ENCODE measurements around the gene WNT10A. TPM values are rescaled to one million over a fixed set of nuclear protein-coding genes. Genes with fewer than 3 reads are reported as not detected.

WNT10A gene
- total RNA-seq, 2 experiments from 2014 or later: 0.10 TPM

- DNase-seq: no peak
- Mint-ChIP-seq H3K4me3 (no peak overlapping the region), H3K27me3 (peaks cover 69% of the 10 kb centered on the region), H3K36me3 (ENCODE audit: low read depth) (no peaks in the 10 kb centered on the region), H3K4me1 (peaks cover 16% of the 10 kb centered on the region), H3K9me3 (no peaks in the 10 kb centered on the region), H3K27ac (no peak overlapping the region)
- ChIA-PET POLR2A (no interaction called here), CTCF (interaction anchor here (0.6 to 27.4 kb wide), 5 partner anchors 13 to 171 kb away, joined by 3 to 669 read pairs (median 3); partner anchors contain the start of gene TTLL4)
These were observed 1.2 kb downstream of the WNT10A start for GRCh38 chr2:218881744-218882460.

GRCh38 chr2:218882461-218882816 lies 1.8 kb downstream of the WNT10A start:
- Mint-ChIP-seq H3K36me3 (ENCODE audit: low read depth) (no peaks in the 10 kb centered on the region), H3K27ac (no peak overlapping the region), H3K4me3 (no peak overlapping the region), H3K27me3 (peaks cover 72% of the 10 kb centered on the region), H3K9me3 (no peaks in the 10 kb centered on the region), H3K4me1 (peaks cover 16% of the 10 kb centered on the region)
- no peak for DNase-seq
- ChIA-PET CTCF (interaction anchor here (0.8 to 27.4 kb wide), 2 partner anchors 13 to 17 kb away, joined by 3 to 669 read pairs; no protein-coding TSS in a partner anchor), POLR2A (no interaction called here)

GRCh38 chr2:218882866-218883366 lies 2.3 kb downstream of the WNT10A start:
- Mint-ChIP-seq H3K27ac (no peak overlapping the region), H3K4me3 (no peak overlapping the region), H3K4me1 (peaks cover 16% of the 10 kb centered on the region), H3K36me3 (ENCODE audit: low read depth) (no peaks in the 10 kb centered on the region), H3K9me3 (no peaks in the 10 kb centered on the region), H3K27me3 (peaks cover 76% of the 10 kb centered on the region)
- ChIA-PET POLR2A (no interaction called here), CTCF (interaction anchor here (0.8 to 27.4 kb wide), 2 partner anchors 14 to 17 kb away, joined by 3 to 669 read pairs; no protein-coding TSS in a partner anchor)
- no peak for DNase-seq

GRCh38 chr2:218883491-218884490 lies 3.1 kb downstream of the WNT10A start:
- no peaks in the 10 kb centered on the region for H3K9me3 Mint-ChIP-seq
- no peak for DNase-seq
- H3K27ac Mint-ChIP-seq: no peak overlapping the region
- H3K27me3 Mint-ChIP-seq: peaks cover 70% of the 10 kb centered on the region
- POLR2A ChIA-PET: no interaction called here
- H3K36me3 Mint-ChIP-seq (ENCODE audit: low read depth): no peaks in the 10 kb centered on the region
- peaks cover 16% of the 10 kb centered on the region for H3K4me1 Mint-ChIP-seq
- H3K4me3 Mint-ChIP-seq: no peak overlapping the region
- CTCF ChIA-PET: interaction anchor here (0.6 to 31.8 kb wide), 5 partner anchors 3 to 162 kb away, joined by 3 to 669 read pairs (median 3); partner anchors contain the start of gene WNT10A

- H3K9me3 Mint-ChIP-seq: no peaks in the 10 kb centered on the region
- CTCF ChIA-PET: interaction anchor here (0.6 to 31.8 kb wide), 5 partner anchors 4 to 162 kb away, joined by 3 to 669 read pairs (median 3); partner anchors contain the start of gene WNT10A
- peaks cover 66% of the 10 kb centered on the region for H3K27me3 Mint-ChIP-seq
- DNase-seq: no peak
- H3K4me1 Mint-ChIP-seq: peaks cover 13% of the 10 kb centered on the region
- no peak overlapping the region for H3K27ac Mint-ChIP-seq
- POLR2A ChIA-PET: no interaction called here
- no peaks in the 10 kb centered on the region for H3K36me3 Mint-ChIP-seq (ENCODE audit: low read depth)
- H3K4me3 Mint-ChIP-seq: no peak overlapping the region
These were observed 3.9 kb downstream of the WNT10A start for GRCh38 chr2:218884519-218884918.

GRCh38 chr2:218885981-218886947 lies 5.6 kb downstream of the WNT10A start:
- H3K9me3 Mint-ChIP-seq: no peaks in the 10 kb centered on the region
- peaks cover 3% of the 10 kb centered on the region for H3K4me1 Mint-ChIP-seq
- no peak for DNase-seq
- no peak overlapping the region for H3K4me3 Mint-ChIP-seq
- ChIA-PET CTCF (interaction anchor here (1.0 to 31.8 kb wide), 5 partner anchors 5 to 409 kb away, joined by 3 to 669 read pairs (median 5); partner anchors contain the start of gene WNT10A), POLR2A (no interaction called here)
- no peaks in the 10 kb centered on the region for H3K36me3 Mint-ChIP-seq (ENCODE audit: low read depth)
- H3K27ac Mint-ChIP-seq: no peak overlapping the region
- H3K27me3 Mint-ChIP-seq: peaks cover 63% of the 10 kb centered on the region

- ChIA-PET CTCF (interaction anchor here (0.6 to 31.8 kb wide), 7 partner anchors 6 to 408 kb away, joined by 3 to 669 read pairs (median 5); partner anchors contain the start of gene WNT10A), POLR2A (no interaction called here)
- DNase-seq: no peak
- Mint-ChIP-seq H3K36me3 (ENCODE audit: low read depth) (no peaks in the 10 kb centered on the region), H3K27me3 (peaks cover 61% of the 10 kb centered on the region), H3K4me1 (peaks cover 7% of the 10 kb centered on the region), H3K9me3 (no peaks in the 10 kb centered on the region), H3K4me3 (no peak overlapping the region), H3K27ac (no peak overlapping the region)
These were observed 6.4 kb downstream of the WNT10A start for GRCh38 chr2:218887079-218887478.

- no peak overlapping the region for H3K4me3 Mint-ChIP-seq
- H3K27ac Mint-ChIP-seq: no peak overlapping the region
- H3K36me3 Mint-ChIP-seq (ENCODE audit: low read depth): no peaks in the 10 kb centered on the region
- ChIA-PET POLR2A (no interaction called here), CTCF (interaction anchor here (0.6 to 31.8 kb wide), 4 partner anchors 7 to 271 kb away, joined by 3 to 669 read pairs (median 337); partner anchors contain the start of gene WNT10A)
- H3K4me1 Mint-ChIP-seq: peaks cover 12% of the 10 kb centered on the region
- peaks cover 49% of the 10 kb centered on the region for H3K27me3 Mint-ChIP-seq
- DNase-seq: no peak
- no peaks in the 10 kb centered on the region for H3K9me3 Mint-ChIP-seq
These were observed 7.7 kb downstream of the WNT10A start for GRCh38 chr2:218888341-218888740.

GRCh38 chr2:218889937-218890336 lies 9.3 kb downstream of the WNT10A start:
- Mint-ChIP-seq H3K4me3 (no peak overlapping the region), H3K27me3 (peaks cover 52% of the 10 kb centered on the region), H3K36me3 (ENCODE audit: low read depth) (no peaks in the 10 kb centered on the region), H3K9me3 (no peaks in the 10 kb centered on the region), H3K4me1 (peaks cover 26% of the 10 kb centered on the region), H3K27ac (no peak overlapping the region)
- no peak for DNase-seq
- ChIA-PET POLR2A (no interaction called here), CTCF (interaction anchor here (27.4 to 31.8 kb wide), 2 partner anchors 9 to 10 kb away, joined by 669 read pairs; partner anchors contain the start of gene WNT10A)

- DNase-seq: no peak
- no peak overlapping the region for H3K4me3 Mint-ChIP-seq
- no peak overlapping the region for H3K27ac Mint-ChIP-seq
- POLR2A ChIA-PET: no interaction called here
- H3K4me1 Mint-ChIP-seq: peaks cover 29% of the 10 kb centered on the region
- H3K9me3 Mint-ChIP-seq: no peaks in the 10 kb centered on the region
- peaks cover 52% of the 10 kb centered on the region for H3K27me3 Mint-ChIP-seq
- CTCF ChIA-PET: interaction anchor here (1.2 to 31.8 kb wide), 3 partner anchors 9 to 30 kb away, joined by 3 to 669 read pairs (median 669); partner anchors contain the start of gene WNT10A
- H3K36me3 Mint-ChIP-seq (ENCODE audit: low read depth): no peaks in the 10 kb centered on the region
These were observed 9.7 kb downstream of the WNT10A start for GRCh38 chr2:218890369-218890768.

- no peaks in the 10 kb centered on the region for H3K9me3 Mint-ChIP-seq
- CTCF ChIA-PET: interaction anchor here (0.5 to 31.8 kb wide), 6 partner anchors 8 to 516 kb away, joined by 3 to 669 read pairs (median 3); partner anchors contain the start of genes DNPEP and WNT10A
- peak overlapping the region; percentile 22 for H3K27ac Mint-ChIP-seq
- peaks cover 40% of the 10 kb centered on the region for H3K4me1 Mint-ChIP-seq
- DNase-seq: no peak
- peaks cover 53% of the 10 kb centered on the region for H3K27me3 Mint-ChIP-seq
- H3K4me3 Mint-ChIP-seq: no peak overlapping the region
- POLR2A ChIA-PET: no interaction called here
- no peaks in the 10 kb centered on the region for H3K36me3 Mint-ChIP-seq (ENCODE audit: low read depth)
These were observed 10.9 kb downstream of the WNT10A start for GRCh38 chr2:218891275-218892135.
